G401 (cell line): Measurements from ENCODE around the gene GUCA1A. TPM values are rescaled to one million over a fixed set of nuclear protein-coding genes. Genes with fewer than 3 reads are reported as not detected.
"Not testable (repeated sequence)": the region's sequence is repeated elsewhere in the genome, so short reads cannot be mapped to it uniquely, and the experiment has no call there.

ENCODE experiments used
- DNase-seq: peaks from one replicate; pipeline ENCODE4 v3.0.0-alpha.2; 2015; ENCODE audit warnings: low spot score
- in situ Hi-C: cut with HindIII; loops from 2 replicates; pipeline ENCODE4 v1.10.0; 2016; ENCODE audit warnings: low sequenced_read_pairs, mixed read lengths
- total RNA-seq: library from RNA; depleted of rRNA; stranded (reverse); fragments of >200 nt; shearing (Covaris generic); gene quantifications from 2 replicates; pipeline ENCODE4 v1.2.3, GENCODE V29; 2014

GUCA1A gene
- total RNA-seq, 1 experiment from 2014 or later: not detected

- in situ Hi-C loops: no loop called here
- DNase-seq: no peak
Observed at GRCh38 chr6:42141603-42142117, 31.5 kb upstream of the GUCA1A start.

DNA sequence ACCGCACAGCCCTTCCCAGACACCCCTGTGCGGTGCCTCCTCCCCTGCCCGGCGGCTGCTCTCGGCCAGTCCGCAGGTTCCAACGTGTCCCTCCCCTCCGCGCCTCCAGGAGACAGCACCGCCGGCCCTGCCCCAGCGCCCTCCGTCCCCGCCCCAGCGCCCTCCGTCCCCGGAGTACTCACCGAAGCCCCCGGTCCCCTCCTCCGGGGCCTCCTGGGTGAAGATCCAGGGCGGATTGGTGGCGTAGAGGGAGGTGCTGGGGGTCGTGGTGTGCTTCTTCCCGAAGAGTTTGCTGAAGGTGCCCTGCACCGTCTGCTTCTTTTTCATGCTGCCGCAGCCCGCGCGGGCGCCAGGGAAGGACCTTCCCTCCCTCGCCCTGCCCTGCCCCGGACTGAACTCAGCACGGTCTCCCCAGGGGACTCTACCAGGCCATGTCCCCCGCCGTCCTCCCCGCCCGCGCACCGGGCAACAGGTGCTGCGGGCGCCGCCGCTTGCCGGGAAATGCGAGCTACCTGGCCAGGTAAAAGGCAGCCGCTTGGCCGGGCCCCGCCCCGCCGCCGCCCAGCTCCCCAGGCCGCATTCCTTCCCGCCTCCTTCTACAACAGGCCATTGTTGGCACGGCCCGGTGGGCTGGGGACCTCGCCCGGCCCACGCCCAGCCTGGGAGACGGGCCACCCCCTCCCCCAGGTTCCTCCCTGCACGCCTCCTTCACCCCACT lies 30.9 kb upstream of the GUCA1A start, which contains the start of gene C6orf132:
Gene C6orf132 (minus strand): TSS at position 503 of the 718 bp plus-strand sequence. CDS start 176 bp downstream, at position 327.
- DNase-seq: no peak
- in situ Hi-C loops: no loop called here

- in situ Hi-C loops: no loop called here
- no peak for DNase-seq
Observed at GRCh38 chr6:42147138-42147562, 26.0 kb upstream of the GUCA1A start.

- in situ Hi-C loops: no loop called here
- DNase-seq: no peak
Observed at GRCh38 chr6:42148058-42148457, 25.1 kb upstream of the GUCA1A start.

DNA sequence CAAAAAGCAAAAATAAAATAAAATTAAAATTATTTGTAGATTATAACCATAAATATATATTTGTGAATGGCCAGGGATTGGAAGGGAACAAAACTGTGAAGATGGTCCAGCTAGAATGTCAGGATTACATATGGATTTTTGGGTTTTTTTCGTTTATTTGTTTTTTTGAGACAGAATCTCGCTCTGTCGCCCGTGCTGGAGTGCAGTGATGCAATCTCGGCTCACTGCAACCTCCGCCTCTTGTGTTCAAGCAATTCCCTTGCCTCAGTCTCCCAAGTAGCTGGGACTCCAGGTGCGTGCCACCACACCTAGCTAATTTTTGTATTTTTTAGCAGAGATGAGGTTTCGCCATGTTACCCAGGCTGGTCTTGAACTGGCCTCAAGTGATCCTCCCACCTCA lies 22.9 kb upstream of the GUCA1A start:
- no peak for DNase-seq
- in situ Hi-C loops: no loop called here

DNA sequence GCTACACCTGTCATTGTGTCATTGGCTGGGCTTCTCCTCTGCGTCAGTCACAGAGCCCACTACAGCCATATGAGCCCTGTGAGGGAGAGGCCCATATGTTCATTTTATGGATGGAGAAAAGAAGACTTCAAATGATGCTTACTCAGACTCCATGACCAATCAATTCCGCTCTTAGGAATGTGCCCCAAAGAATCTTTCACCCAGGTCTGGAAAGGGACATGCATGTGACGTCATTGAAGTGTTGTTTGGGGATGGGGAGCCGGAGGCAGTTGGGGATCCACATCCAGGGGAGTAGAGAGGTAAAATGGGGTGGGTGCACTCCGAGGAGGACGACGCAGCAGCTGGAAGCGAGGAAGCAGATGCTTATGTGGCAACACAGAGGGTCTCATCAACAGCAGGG lies 21.1 kb upstream of the GUCA1A start:
- DNase-seq: no peak
- in situ Hi-C loops: no loop called here

DNA sequence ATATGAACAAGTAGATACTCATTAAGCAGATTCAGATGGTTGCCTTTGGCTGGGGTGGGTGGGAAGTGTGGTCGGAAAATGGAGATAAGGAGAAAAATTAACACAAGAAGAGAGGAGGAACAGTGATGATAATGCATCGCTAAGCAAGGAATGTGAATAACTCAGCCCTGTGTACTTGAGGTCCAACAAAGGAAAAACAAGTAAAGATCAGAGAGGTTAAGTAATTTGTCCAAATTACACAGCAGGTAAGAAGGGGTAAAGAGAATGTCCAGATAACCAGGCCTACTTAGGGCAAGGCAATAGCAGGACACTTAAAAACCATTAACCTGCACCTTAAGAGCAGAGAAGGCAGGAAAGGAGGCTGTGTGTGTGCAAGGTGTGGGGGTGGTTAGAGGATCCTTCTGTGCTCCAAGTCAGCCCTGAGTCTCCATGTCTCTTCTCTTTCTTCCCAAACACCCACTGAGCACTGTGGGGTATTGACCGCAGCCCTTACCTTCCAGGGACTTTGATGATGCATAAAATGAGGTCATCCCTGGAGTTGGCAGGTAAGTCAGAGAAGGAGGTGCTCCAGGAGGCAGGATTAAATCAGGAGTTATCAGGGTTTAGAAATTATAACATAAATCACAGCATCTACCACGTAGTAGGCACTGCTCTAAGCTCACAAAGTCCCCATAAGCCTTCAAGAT lies 20.5 kb upstream of the GUCA1A start:
- DNase-seq, in situ Hi-C loops: not testable (repeated sequence)

DNA sequence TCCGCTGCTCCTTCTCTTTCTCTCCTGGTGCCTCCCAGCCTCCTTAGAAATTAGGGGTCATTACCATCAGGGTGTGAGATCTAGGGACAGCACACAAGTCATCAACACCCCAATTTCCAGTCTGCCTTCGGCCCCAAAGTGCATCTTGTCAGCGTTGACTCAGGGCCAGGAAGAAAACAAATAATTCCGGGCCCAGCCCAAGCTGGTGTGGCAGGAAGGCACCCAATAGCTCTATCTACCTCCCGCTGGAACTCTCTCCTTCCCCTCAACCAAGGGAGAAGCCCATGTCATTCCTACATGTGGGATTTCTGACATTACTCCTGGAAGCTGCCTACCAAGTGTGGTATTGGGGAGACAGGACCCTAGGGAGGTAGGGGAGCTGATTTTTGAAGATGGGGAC lies 19.2 kb upstream of the GUCA1A start:
- DNase-seq: no peak
- in situ Hi-C loops: no loop called here

DNA sequence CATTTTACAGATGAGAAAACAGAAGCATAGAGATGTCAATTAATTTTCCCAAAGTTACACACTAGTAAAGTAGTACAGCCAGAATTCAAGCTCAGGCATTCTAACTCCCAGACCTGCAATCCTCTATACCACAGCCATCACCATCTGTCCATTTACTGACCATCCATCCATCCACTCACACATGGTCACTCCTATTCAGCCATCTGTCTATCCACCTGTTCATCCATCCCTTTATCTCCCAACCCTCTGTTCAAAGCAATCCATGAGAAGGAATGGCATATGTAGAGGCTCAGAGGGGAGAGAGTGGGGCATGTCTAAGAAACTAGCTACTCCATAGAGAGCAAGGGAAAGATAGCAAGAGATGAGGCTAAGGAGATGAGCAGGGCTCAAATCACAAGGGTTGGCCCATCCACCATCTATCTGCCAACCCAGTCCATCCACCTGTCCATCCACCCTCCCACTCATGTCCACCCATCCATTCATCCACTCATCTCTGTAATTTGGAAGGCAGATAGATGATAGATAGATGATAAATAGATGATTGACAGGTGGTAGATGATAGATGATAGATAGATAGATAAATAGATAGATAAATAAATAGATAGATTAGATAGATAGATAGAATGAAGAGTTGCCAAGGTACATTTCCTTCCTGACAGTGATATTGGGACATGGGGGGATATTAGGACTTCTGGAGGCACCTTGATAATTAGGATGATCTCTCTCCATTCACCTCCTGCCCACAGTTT lies 18.5 kb upstream of the GUCA1A start:
- in situ Hi-C loops: no loop called here
- peak; percentile 85 for DNase-seq

DNA sequence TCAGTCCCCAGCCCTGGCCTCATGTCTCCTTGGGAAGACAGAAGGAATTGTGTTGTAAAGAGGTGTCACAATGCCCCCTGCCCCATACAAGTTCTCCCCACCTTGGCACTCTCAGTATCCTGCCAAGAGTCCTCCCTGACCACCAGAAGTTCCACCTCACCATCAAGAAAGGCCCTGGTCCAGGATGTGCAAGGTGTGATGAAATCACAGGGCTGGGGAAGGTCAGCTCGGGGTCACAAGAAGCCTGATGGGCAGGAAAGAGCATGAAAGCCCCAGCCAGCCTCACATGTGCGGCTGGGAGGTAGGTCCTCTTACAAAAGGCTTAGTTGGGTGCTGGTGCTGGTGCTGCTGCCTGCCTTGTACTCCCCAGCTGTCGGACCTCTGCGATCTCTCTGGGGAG lies 17.9 kb upstream of the GUCA1A start:
- DNase-seq: no peak
- in situ Hi-C loops: no loop called here

DNA sequence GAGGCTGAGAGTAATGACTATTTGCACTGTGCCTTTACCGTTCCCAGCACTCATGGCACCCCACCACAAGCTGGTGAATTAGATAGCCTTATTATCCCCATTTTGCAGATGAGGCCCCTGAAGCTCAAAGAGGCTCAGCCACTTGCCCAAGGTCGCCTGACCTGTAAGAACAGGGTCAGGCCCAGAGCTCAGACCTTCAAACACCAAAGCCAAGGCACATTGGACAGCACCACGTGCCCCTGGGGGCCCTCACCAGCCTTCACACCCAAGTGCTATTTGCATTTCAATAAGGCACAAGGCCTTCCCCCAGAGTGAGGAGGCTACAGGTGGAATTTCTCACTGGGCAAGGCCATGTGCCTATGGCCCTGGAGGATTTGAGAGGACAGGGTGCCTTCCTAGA lies 16.5 kb upstream of the GUCA1A start:
- no peak for DNase-seq
- in situ Hi-C loops: no loop called here

DNA sequence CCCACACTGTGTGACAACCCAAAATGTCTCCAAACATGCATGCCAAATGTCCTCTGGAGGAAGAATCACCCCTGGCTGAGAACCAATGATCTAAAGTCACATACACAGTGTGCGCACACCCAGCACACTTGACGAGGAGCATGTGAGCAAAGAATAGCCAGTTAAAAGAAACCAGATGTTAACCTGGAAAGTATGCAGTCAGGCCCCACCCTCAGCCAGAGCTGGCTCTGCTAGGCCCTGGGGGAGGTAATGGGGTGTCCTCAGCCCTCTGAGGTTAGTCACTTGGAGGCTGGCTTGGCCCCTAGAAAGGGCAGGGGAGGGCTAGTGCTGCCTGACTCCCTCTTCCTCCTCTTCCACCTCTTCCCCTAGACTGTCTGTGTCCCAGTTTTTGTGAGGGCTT lies 15.2 kb upstream of the GUCA1A start:
- in situ Hi-C loops: no loop called here
- DNase-seq: no peak

GRCh38 chr6:42158631-42159030 lies 14.5 kb upstream of the GUCA1A start:
- DNase-seq: no peak
- in situ Hi-C loops: no loop called here

DNA sequence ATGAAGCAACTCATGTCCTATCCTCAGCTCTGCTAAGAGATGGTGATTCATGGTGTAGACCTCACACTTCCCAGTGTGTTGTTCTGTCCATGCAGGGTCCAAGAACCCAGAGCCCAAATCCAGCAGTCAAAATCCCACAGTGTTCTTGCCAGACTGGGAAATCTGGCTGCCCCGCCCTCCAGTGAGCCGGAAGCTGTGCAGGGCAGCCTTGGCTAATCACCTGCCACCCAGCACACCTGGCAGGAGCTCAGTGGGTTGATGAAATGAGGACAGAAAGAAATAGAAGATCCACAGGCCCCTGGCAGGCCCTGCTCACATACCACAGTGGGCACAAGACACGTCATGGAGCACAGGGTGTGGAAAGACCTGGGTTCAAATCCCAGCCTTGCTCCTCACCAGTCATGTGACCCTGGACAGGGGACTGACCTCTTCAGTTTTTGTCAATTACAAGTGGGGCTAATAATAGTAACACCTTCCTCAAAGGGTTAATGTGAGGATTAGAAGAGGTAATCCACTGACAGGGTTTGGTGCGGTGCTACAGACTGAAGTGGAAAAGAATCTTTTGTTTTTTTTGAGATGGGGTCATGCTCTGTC lies 13.6 kb upstream of the GUCA1A start:
- DNase-seq: no peak
- in situ Hi-C loops: no loop called here

DNA sequence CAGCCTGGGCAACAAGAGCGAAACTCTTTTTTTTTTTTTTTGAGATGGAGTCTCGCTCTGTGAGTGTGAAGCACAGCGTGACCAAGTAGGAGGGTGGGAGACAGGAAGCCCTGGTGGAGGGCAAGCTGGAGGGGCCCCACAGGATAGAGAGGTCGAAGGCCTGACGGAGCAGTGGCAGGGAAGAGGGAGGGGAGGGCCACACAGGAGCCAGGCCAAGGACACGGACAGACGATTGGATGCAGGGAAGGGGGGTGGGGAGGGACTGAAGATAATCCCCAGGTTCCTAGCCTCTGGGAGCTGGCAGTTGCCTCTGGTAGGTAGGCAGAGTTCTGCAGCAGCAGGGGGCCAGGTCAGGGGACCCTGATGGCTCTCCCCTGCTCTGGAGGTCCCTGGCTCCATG lies 10.8 kb upstream of the GUCA1A start:
- no peak for DNase-seq
- in situ Hi-C loops: no loop called here

- in situ Hi-C loops: no loop called here
Observed at GRCh38 chr6:42162812-42163211, 10.4 kb upstream of the GUCA1A start.

GRCh38 chr6:42163981-42164380 lies 9.2 kb upstream of the GUCA1A start:
- in situ Hi-C loops: no loop called here
- no peak for DNase-seq

More at GRCh38 chr6:42162812-42163211, 10.4 kb upstream of the GUCA1A start:
- no peak for DNase-seq

DNA sequence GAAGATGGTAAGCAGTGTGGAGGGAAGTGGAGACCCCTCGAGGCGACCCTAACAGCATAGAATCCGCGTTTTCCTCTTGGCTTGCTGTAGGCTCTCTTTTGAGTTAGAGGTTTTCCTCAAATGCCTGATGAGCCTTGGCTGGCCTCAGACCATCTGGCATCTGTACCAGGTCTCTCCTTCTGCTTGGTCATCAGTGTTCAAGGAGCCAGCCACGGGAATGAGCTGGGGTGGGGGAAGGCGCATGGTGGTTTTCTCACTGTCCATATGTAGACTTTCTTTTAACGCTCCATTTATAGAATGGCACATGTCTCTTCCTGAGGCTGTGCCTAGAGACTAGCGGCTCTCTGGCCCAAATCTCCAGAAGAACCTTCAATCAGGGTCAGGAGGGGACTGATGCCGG lies 8.1 kb upstream of the GUCA1A start:
- in situ Hi-C loops: no loop called here

DNA sequence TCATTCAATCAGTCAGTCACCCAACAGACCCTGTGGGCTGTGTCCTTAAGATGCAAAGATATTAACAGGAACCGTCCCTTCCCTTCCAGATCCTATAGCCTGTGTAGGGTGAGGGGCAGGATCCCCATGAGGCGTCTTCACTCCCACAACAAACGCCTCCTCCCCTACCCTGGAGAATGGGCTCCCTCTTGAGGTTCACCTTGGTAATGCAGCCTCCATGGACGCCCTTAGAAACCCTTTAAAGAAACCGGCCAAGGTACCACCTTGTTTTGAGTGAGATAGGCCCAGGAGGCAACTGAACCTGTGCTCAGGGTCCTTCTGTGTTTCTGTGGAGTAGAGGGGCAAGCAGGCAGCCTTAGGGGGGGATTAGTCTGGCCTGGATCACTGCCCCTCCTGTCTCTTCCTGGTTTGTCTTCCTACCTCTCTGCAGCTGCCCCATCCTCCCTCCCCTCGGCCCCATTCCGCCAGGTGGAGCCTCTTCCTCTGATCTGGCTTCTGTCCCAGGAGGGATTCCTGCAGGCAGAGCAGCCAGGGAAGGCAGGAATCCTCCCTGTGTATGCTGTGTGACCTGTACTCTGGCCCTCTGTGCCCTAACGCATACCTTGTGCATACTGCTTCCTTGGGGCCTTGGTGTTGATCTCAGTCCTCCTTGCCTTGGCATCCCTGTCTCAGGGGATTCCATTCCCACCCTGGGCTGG lies 6.6 kb upstream of the GUCA1A start:
- in situ Hi-C loops: no loop called here
- peak; percentile 73 for DNase-seq

More for the DNA sequence above, 8.1 kb upstream of the GUCA1A start:
- peak; percentile 77 for DNase-seq
